Measurements from ENCODE around the gene MLKL. TPM values are rescaled to one million over a fixed set of nuclear protein-coding genes. Genes with fewer than 3 reads are reported as not detected.

The MLKL gene
- total and polyA plus RNA-seq, 2 of the 13 experiments (the other 11 are each of a cell fraction or from before 2014, with no cell fraction given), result 6.4 to 10.7 TPM

- peak; percentile 64; the same call in 1 of the 2 replicates for TF ChIP-seq ZNF414 (CRISPR knock-in tag; IDR thresholded peaks at IDR 0.05)
- TF ChIP-seq MIXL1 (CRISPR knock-in tag; IDR thresholded peaks at IDR 0.05), result no peak
- TF ChIP-seq ZNF318 (CRISPR knock-in tag; IDR thresholded peaks at IDR 0.05), result no peak
- no peak for TF ChIP-seq ZNF383 (CRISPR knock-in tag; IDR thresholded peaks at IDR 0.05; ENCODE audit: borderline replicate concordance)
- no peak for TF ChIP-seq DBP (CRISPR knock-in tag; IDR thresholded peaks at IDR 0.05; ENCODE audit: not compliant biosample characterization)
- no peak for TF ChIP-seq PRPF4 (IDR thresholded peaks at IDR 0.05; ENCODE audit: low read depth, low read length, poor library complexity, severe bottlenecking)
- TF ChIP-seq GMEB2 (CRISPR knock-in tag; IDR thresholded peaks at IDR 0.05; ENCODE audit: low read depth), result no peak
- peak; percentile 61; the same call in 1 of the 2 replicates for TF ChIP-seq MYPOP (CRISPR knock-in tag; IDR thresholded peaks at IDR 0.05)
- peak; percentile 70 for TF ChIP-seq HNRNPH1 (optimal IDR thresholded peaks at IDR 0.05; ENCODE audit: low read depth, low read length)
- no peak for TF ChIP-seq PAF1 (CRISPR knock-in tag; IDR thresholded peaks at IDR 0.05)
- peak; percentile 93 for TF ChIP-seq FOXC1 (CRISPR knock-in tag; IDR thresholded peaks at IDR 0.05; ENCODE audit: borderline replicate concordance)
- TF ChIP-seq ZNF235 (CRISPR knock-in tag; IDR thresholded peaks at IDR 0.05; ENCODE audit: borderline replicate concordance), result peak; percentile 75; the same call in 1 of the 2 replicates
- peak; percentile 43; the same call in 1 of the 2 replicates for TF ChIP-seq ATF7-NPFF (CRISPR knock-in tag; IDR thresholded peaks at IDR 0.05; ENCODE audit: low read depth)
- TF ChIP-seq ZNF34 (CRISPR knock-in tag; IDR thresholded peaks at IDR 0.05; ENCODE audit: borderline replicate concordance), result peak; percentile 94
- peak; percentile 93 for TF ChIP-seq BORCS8-MEF2B (CRISPR knock-in tag; IDR thresholded peaks at IDR 0.05)
- no peak for TF ChIP-seq ISX (CRISPR knock-in tag; conservative IDR thresholded peaks at IDR 0.05)
Observed at GRCh38 chr16:74700438-74701225, at the start of gene MLKL (continued).

Measured in HepG2 (cell line).